Loucy (cell line): ENCODE measurements around the gene TOM1L2.

Experiments used
- H2AFZ ChIP-seq: fragments of 200-600 bp; sonication (generic); 2 replicates; pipeline ENCODE4 v1.6.0; 2016; ENCODE audit warnings: antibody characterized with exemption, mild to moderate bottlenecking, low read length, moderate library complexity
- H3F3A ChIP-seq: fragments of 200-600 bp; 2 replicates; pipeline ENCODE4 v1.6.0; 2016; ENCODE audit warnings: antibody characterized with exemption, low read depth, mild to moderate bottlenecking
- H3K27me3 ChIP-seq: fragments of 200-600 bp; sonication (generic); 2 replicates; pipeline ENCODE4 v1.6.1; 2014; ENCODE audit warnings: low read length, mild to moderate bottlenecking; ENCODE audit not compliant: insufficient read depth, poor library complexity, severe bottlenecking
- H3K36me3 ChIP-seq: fragments of 200-600 bp; sonication (generic); 2 replicates; pipeline ENCODE4 v1.6.1; 2016; ENCODE audit warnings: low read length; ENCODE audit not compliant: insufficient read depth
- H3K4me1 ChIP-seq: fragments of 200-600 bp; sonication (generic); 2 replicates; pipeline ENCODE4 v1.5.1; 2014; ENCODE audit warnings: low read length, mild to moderate bottlenecking; ENCODE audit not compliant: insufficient read depth, poor library complexity, severe bottlenecking
- H3K4me2 ChIP-seq: fragments of 200-600 bp; sonication (generic); 2 replicates; pipeline ENCODE4 v1.6.0; 2014; ENCODE audit warnings: antibody characterized with exemption, low read length, low read depth, mild to moderate bottlenecking; ENCODE audit not compliant: poor library complexity, severe bottlenecking
- H3K4me3 ChIP-seq: fragments of 200-600 bp; sonication (generic); 2 replicates; pipeline ENCODE4 v1.5.1; 2014; ENCODE audit warnings: low read length, mild to moderate bottlenecking, mixed read lengths; ENCODE audit not compliant: poor library complexity, severe bottlenecking
- H3K79me2 ChIP-seq: fragments of 200-600 bp; sonication (generic); 2 replicates; pipeline ENCODE4 v1.6.1; 2014; ENCODE audit warnings: low read length; ENCODE audit not compliant: insufficient read depth
- H3K9ac ChIP-seq: fragments of 200-600 bp; sonication (generic); 2 replicates; pipeline ENCODE4 v1.6.0; 2014; ENCODE audit warnings: mild to moderate bottlenecking, low read depth, low read length, moderate library complexity; ENCODE audit not compliant: poor library complexity, severe bottlenecking
- H3K9me2 ChIP-seq: fragments of 200-600 bp; sonication (generic); replicated peaks from 2 replicates; pipeline ENCODE4 v1.6.1; 2016; ENCODE audit warnings: low read depth, low read length, mixed read lengths
- H3K9me3 ChIP-seq: fragments of 200-600 bp; sonication (generic); 2 replicates; pipeline ENCODE4 v1.6.1; 2014; ENCODE audit warnings: mild to moderate bottlenecking, antibody characterized with exemption, low read length, low read depth; ENCODE audit not compliant: insufficient read depth
- H4K20me1 ChIP-seq: fragments of 200-600 bp; sonication (generic); 2 replicates; pipeline ENCODE4 v1.6.0; 2014; ENCODE audit warnings: antibody characterized with exemption, low read length, mild to moderate bottlenecking; ENCODE audit not compliant: insufficient read depth, poor library complexity, severe bottlenecking
- CTCF ChIP-seq: fragments of 200-600 bp; sonication (generic); conservative IDR thresholded peaks from 2 replicates; pipeline ENCODE4 v1.5.1; 2014; ENCODE audit warnings: mild to moderate bottlenecking, antibody characterized with exemption, low read length
- EZH2phosphoT487 ChIP-seq: fragments of 200-600 bp; IDR thresholded peaks from 2 replicates; pipeline ENCODE4 v1.6.1; 2018; ENCODE audit warnings: antibody characterized with exemption, mild to moderate bottlenecking, moderate library complexity, borderline replicate concordance

Gene TOM1L2

GRCh38 chr17:17798573-17799255 is 173.5 kb downstream of the TOM1L2 start:
- H3K9me3 ChIP-seq = no peaks in the 10 kb centered on the region
- peaks cover 81% of the 10 kb centered on the region; the same call in 1 of the 2 replicates for H3K36me3 ChIP-seq
- TF ChIP-seq CTCF = no peak
- no peak for TF ChIP-seq EZH2phosphoT487
- H3K9me2 ChIP-seq = no peaks in the 10 kb centered on the region
- no peak overlapping the region for H3K4me2 ChIP-seq
- H3K79me2 ChIP-seq = no peaks in the 10 kb centered on the region; the same call in 1 of the 2 replicates
- H3K4me1 ChIP-seq = no peaks in the 10 kb centered on the region
- no peak overlapping the region for H2AFZ ChIP-seq
- no peak overlapping the region for H3K4me3 ChIP-seq
- no peak overlapping the region for H3K9ac ChIP-seq
- no peaks in the 10 kb centered on the region for H3K27me3 ChIP-seq
- no peaks in the 10 kb centered on the region for H3F3A ChIP-seq
- peaks cover 22% of the 10 kb centered on the region for H4K20me1 ChIP-seq

DNA sequence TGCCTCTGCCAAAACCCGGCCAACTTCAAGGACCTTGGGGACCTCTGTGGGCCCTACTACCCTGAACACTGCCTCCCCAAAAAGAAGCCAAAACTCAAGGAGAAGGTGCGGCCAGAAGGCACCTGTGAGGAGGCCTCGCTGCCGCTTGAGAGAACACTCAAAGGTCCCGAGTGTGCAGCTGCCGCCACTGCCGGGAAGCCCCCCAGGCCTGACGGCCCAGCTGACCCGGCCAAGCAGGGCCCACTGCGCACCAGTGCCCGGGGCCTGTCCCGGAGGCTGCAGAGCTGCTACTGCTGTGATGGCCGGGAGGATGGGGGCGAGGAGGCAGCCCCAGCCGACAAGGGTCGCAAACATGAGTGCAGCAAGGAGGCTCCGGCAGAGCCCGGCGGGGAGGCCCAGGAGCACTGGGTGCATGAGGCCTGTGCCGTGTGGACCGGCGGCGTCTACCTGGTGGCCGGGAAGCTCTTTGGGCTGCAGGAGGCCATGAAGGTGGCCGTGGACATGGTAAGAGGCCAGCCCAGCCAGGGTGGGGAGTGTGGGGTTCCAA is 174.1 kb downstream of the TOM1L2 start:
- TF ChIP-seq EZH2phosphoT487 = no peak
- Histone ChIP-seq H3K4me1 (no peaks in the 10 kb centered on the region), H3K36me3 (peaks cover 81% of the 10 kb centered on the region; the same call in 1 of the 2 replicates), H3F3A (no peaks in the 10 kb centered on the region), H3K79me2 (peaks cover 6% of the 10 kb centered on the region; the same call in 1 of the 2 replicates), H3K4me3 (no peak overlapping the region), H3K9me2 (no peaks in the 10 kb centered on the region), H3K4me2 (no peak overlapping the region), H3K27me3 (no peaks in the 10 kb centered on the region), H3K9ac (no peak overlapping the region), H4K20me1 (peaks cover 28% of the 10 kb centered on the region), H3K9me3 (no peaks in the 10 kb centered on the region), H2AFZ (no peak overlapping the region)

- Histone ChIP-seq H3K36me3 (peaks cover 78% of the 10 kb centered on the region; the same call in 1 of the 2 replicates), H2AFZ (no peak overlapping the region), H4K20me1 (peaks cover 32% of the 10 kb centered on the region), H3K4me2 (no peak overlapping the region), H3K4me1 (peaks cover 4% of the 10 kb centered on the region), H3K9me3 (no peaks in the 10 kb centered on the region), H3K9me2 (no peaks in the 10 kb centered on the region), H3K4me3 (no peak overlapping the region), H3K9ac (no peak overlapping the region), H3K27me3 (no peaks in the 10 kb centered on the region), H3F3A (no peaks in the 10 kb centered on the region), H3K79me2 (peaks cover 8% of the 10 kb centered on the region; the same call in 1 of the 2 replicates)
- TF ChIP-seq CTCF (no peak), EZH2phosphoT487 (no peak)
Measured at GRCh38 chr17:17797119-17797809, 174.9 kb downstream of the TOM1L2 start.
